B cell (primary cell): ENCODE results near the gene SLC13A4.

Experiments used
- EZH2 ChIP-seq: IDR thresholded peaks from 2 replicates; pipeline ENCODE4 v1.6.1; 2012; ENCODE audit warnings: borderline replicate concordance, low read depth, mild to moderate bottlenecking, moderate library complexity, low read length; ENCODE audit not compliant: insufficient read depth, poor library complexity, severe bottlenecking
- TF ChIP-seq, protein P1 (sequence below): fragments of 200-600 bp; IDR thresholded peaks from one replicate; pipeline ENCODE4 v1.8.0; 2022; ENCODE audit warnings: antibody characterized with exemption, mild to moderate bottlenecking

DNA sequence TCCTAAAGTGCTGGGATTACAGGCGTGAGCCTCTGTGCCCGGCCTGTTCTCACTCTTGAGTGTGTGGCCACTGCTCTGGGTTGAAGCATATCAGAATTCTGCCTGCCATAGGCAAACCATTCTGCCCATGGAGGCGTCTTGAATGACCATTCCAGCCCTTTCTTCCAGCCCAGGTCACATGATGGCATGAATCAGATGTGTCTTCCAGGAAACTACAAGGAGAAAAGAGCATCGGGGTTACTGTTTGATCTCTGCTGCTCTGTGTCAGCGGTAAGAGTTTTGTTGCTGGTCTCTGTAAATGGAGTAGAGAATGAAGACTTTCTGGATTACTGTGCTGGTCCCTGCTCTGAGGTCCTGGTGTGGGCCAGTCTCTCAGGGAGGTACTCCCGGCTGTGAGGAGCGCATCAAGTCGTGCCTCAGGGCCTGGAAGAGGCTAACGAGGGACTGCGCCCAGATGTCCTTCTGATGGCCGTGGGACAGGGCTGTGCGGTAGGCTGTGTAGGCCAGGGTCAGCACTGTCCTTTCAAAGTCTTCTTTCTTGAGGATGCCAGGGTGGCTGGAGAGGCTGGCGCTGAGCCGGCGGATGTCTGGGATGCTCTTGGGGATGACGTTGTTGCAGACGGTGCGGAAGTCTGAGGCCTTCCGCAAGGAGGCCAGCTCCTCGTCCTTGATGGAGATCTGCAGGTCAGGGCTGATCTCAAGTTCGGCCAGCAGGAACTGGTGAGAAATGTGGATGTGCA is 5.8 kb upstream of the SLC13A4 start:
- TF ChIP-seq, protein P1, sequence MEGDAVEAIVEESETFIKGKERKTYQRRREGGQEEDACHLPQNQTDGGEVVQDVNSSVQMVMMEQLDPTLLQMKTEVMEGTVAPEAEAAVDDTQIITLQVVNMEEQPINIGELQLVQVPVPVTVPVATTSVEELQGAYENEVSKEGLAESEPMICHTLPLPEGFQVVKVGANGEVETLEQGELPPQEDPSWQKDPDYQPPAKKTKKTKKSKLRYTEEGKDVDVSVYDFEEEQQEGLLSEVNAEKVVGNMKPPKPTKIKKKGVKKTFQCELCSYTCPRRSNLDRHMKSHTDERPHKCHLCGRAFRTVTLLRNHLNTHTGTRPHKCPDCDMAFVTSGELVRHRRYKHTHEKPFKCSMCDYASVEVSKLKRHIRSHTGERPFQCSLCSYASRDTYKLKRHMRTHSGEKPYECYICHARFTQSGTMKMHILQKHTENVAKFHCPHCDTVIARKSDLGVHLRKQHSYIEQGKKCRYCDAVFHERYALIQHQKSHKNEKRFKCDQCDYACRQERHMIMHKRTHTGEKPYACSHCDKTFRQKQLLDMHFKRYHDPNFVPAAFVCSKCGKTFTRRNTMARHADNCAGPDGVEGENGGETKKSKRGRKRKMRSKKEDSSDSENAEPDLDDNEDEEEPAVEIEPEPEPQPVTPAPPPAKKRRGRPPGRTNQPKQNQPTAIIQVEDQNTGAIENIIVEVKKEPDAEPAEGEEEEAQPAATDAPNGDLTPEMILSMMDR: no peak
- TF ChIP-seq EZH2: no peak
